Ovary (tissue), 3 donors: ENCODE data around the gene ETV6.

ENCODE experiments used
- CTCF ChIP-seq, 3 donors: fragments of 450-650 bp in 2 of 3; fragments of 200-600 bp in 1 of 3; IDR thresholded peaks; one replicate each; pipeline versions ENCODE4 v1.5.1 to v1.8.0; 2016 to 2022; ENCODE audit warnings: antibody characterized with exemption in 3 of 3, mild to moderate bottlenecking in 1 of 3
- EP300 ChIP-seq: sonication (generic); formaldehyde crosslinking; IDR thresholded peaks from one replicate; pipeline ENCODE4 v1.6.1; 2017; ENCODE audit warnings: antibody characterized with exemption
- POLR2A ChIP-seq: fragments of 450-650 bp; IDR thresholded peaks from one replicate; pipeline ENCODE4 v1.6.1; 2017; ENCODE audit warnings: antibody characterized with exemption, mild to moderate bottlenecking, moderate library complexity
- donor health status: DM: no; HTN: no; CAD: no.

GRCh38 chr12:11748903-11749302 lies 99.4 kb downstream of the ETV6 start:
- no peak for TF ChIP-seq CTCF (IDR thresholded peaks at IDR 0.05)
- no peak for TF ChIP-seq POLR2A
- TF ChIP-seq EP300 = no peak
